Activated T-cell treated with anti-CD3 and anti-CD28 coated beads, Interleukin-2, amount 50 U/mL, for 4 hours (primary cell): ENCODE results near the gene SRPK2. TPM values are rescaled to one million over a fixed set of nuclear protein-coding genes. Genes with fewer than 3 reads are reported as not detected.
A peak's percentile ranks its signal among the peaks of the same experiment; 100 is the strongest.
"Not testable (repeated sequence)": the region's sequence is repeated elsewhere in the genome, so short reads cannot be mapped to it uniquely, and the experiment has no call there.

Experiments used
- ATAC-seq, 2 donors: fragments of 200-7000 bp; cut with Tn5 transposase; one replicate each; pipeline ENCODE4 v1.10.0; 2021
- DNase-seq: peaks from one replicate; pipeline ENCODE4 v3.0.0-alpha.2; 2020
- H3K27me3 Mint-ChIP-seq: one replicate; pipeline ENCODE4 v1.8.0; 2021; ENCODE audit warnings: low read depth, mixed read lengths
- H3K36me3 Mint-ChIP-seq: one replicate; pipeline ENCODE4 v1.8.0; 2022; ENCODE audit warnings: mixed read lengths; ENCODE audit not compliant: insufficient read depth
- H3K4me1 Mint-ChIP-seq: one replicate; pipeline ENCODE4 v1.8.0; 2021; ENCODE audit warnings: low read depth, mixed read lengths
- H3K4me3 Mint-ChIP-seq: one replicate; pipeline ENCODE4 v1.8.0; 2021; ENCODE audit warnings: mild to moderate bottlenecking, moderate library complexity, mixed read lengths
- H3K9me3 Mint-ChIP-seq: one replicate; pipeline ENCODE4 v1.8.0; 2021; ENCODE audit warnings: mixed read lengths
- total RNA-seq, 3 donors: library from RNA; stranded (reverse); gene quantifications; one replicate each; pipeline ENCODE4 v1.2.1, GENCODE V29; 2021

The SRPK2 gene
- 10 to 100 TPM; 29.6 to 32.2 (median 30.0) TPM for total RNA-seq

- H3K9me3 Mint-ChIP-seq = no peaks in the 10 kb centered on the region
- H3K27me3 Mint-ChIP-seq = no peaks in the 10 kb centered on the region
- H3K4me3 Mint-ChIP-seq = peak within 1 kb of the TSS; percentile 96
- H3K4me1 Mint-ChIP-seq = peaks cover 37% of the 10 kb centered on the region
- H3K36me3 Mint-ChIP-seq = peaks cover 3% of the 10 kb centered on the region
- ATAC-seq = peak; percentile 84 to 89
- DNase-seq = peak; percentile 69
These were observed at the start of gene SRPK2 for GRCh38 chr7:105388356-105389087. Gene SRPK2 (minus strand): TSS chr7:105388921.

GRCh38 chr7:105438254-105438653 is 49.5 kb upstream of the SRPK2 start:
- no peak for DNase-seq
- peaks cover 3% of the 10 kb centered on the region for H3K4me1 Mint-ChIP-seq
- ATAC-seq = no peak
- no peak overlapping the region for H3K4me3 Mint-ChIP-seq
- no peaks in the 10 kb centered on the region for H3K9me3 Mint-ChIP-seq
- H3K36me3 Mint-ChIP-seq = no peaks in the 10 kb centered on the region
- H3K27me3 Mint-ChIP-seq = no peaks in the 10 kb centered on the region

DNA sequence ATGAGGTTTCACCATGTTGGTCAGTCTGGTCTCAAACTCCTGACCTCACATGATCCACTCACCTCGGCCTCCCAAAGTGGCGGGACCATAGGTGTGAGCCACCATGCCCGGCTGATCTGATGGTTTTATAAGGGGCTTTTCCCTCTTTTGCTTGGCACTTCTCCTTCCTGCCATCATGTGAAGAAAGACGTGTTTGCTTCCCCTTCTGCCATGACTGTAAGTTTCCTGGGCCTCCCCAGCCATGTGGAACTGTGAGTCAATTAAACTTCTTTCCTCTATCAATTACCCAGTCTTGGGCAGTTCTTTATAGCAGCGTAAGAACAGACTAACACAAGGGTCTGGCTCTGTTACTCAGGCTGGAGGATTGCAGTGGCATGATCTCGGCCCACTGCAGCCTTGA is 48.6 kb upstream of the SRPK2 start:
- ATAC-seq, H3K4me1 Mint-ChIP-seq, H3K4me3 Mint-ChIP-seq, DNase-seq, H3K36me3 Mint-ChIP-seq, H3K9me3 Mint-ChIP-seq, H3K27me3 Mint-ChIP-seq: not testable (repeated sequence)

GRCh38 chr7:105429746-105430612 is 41.3 kb upstream of the SRPK2 start:
- peak; percentile 42 for DNase-seq
- peak in 1 of 2 donors; percentile 48 for ATAC-seq

DNA sequence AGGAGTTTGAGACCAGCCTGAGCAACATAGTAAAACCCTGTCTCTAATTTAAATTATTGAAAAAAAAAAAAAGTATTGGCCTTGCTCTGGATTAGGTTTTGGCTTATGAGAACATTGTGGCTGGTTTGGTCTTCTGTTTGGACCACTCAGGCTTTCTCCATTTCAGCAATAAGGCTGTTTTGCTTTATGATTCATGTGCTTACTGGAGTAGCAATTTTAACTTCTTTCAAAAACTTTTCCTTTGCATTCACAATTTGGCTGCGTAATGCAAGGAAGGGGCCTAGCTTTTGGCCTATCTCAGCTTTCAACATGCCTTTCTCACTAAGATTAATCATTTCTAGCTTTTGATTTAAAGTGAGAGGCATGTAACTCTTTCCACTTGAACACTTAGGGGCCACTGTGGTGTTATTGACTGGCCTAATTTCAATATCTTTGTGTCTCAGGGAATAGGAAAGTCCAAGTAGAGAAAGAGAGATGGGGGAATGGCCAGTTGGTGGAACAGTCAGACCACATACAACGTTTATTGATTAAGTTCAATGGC is 38.0 kb upstream of the SRPK2 start:
- Mint-ChIP-seq H3K36me3 (no peaks in the 10 kb centered on the region), H3K4me1 (peaks cover 3% of the 10 kb centered on the region), H3K27me3 (no peaks in the 10 kb centered on the region), H3K9me3 (no peaks in the 10 kb centered on the region), H3K4me3 (no peak overlapping the region)
- DNase-seq (no peak), ATAC-seq (peak; percentile 37 to 75)

More at GRCh38 chr7:105429746-105430612, 41.3 kb upstream of the SRPK2 start:
- no peak overlapping the region for H3K4me3 Mint-ChIP-seq
- no peaks in the 10 kb centered on the region for H3K36me3 Mint-ChIP-seq
- H3K9me3 Mint-ChIP-seq = no peaks in the 10 kb centered on the region
- H3K4me1 Mint-ChIP-seq = peaks cover 3% of the 10 kb centered on the region
- H3K27me3 Mint-ChIP-seq = no peaks in the 10 kb centered on the region

- DNase-seq (no peak), ATAC-seq (no peak)
- Mint-ChIP-seq H3K36me3 (no peaks in the 10 kb centered on the region), H3K27me3 (no peaks in the 10 kb centered on the region), H3K4me1 (peaks cover 3% of the 10 kb centered on the region), H3K4me3 (no peak overlapping the region), H3K9me3 (no peaks in the 10 kb centered on the region)
These were observed 35.3 kb upstream of the SRPK2 start for GRCh38 chr7:105423987-105424386.

DNA sequence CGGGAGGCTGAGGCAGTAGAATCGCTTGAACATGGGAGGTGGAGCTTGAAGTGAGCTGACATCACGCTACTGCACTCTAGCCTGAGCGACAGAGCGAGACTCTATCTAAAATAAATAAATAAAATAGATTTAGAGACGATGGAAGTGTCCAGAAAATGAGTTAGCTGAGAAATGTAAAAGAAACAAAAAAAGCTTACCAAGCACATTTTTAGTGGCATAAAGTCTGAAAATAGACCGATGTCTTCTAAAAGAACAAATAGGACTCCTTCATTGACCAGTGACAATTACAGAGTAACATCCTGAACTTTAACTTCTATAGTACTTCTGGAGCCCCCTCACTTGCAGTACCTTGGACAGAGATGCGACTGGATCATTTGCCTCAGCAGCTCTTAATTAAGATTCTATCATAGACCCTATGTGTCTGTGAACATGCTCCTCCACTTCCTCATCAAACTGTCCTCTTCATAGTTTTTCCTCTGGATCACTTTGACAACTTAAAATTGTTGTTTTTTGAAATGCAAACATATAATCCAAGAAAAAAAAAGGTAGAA is 25.2 kb upstream of the SRPK2 start:
- Mint-ChIP-seq H3K36me3 (no peaks in the 10 kb centered on the region), H3K4me1 (no peaks in the 10 kb centered on the region), H3K9me3 (no peaks in the 10 kb centered on the region), H3K4me3 (no peak overlapping the region), H3K27me3 (no peaks in the 10 kb centered on the region)
- ATAC-seq = no peak
- DNase-seq = no peak

GRCh38 chr7:105410774-105411173 is 22.1 kb upstream of the SRPK2 start:
- H3K9me3 Mint-ChIP-seq, H3K4me1 Mint-ChIP-seq: not testable (repeated sequence)

DNA sequence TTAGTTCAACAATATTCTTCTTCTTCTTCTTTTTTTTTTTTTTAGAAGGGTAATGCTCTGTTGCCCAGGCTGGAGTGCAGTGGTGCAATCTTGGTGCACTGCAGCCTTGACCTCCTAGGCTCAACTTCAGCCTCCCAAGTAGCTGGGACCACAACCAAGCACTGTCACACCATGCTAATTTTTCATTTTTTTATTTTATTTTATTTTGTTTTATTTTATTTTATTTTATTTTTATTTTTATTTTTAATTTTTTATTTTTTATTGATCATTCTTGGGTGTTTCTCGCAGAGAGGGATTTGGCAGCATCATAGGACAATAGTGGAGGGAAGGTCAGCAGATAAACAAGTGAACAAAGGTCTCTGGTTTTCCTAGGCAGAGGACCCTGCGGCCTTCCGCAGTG is 21.1 kb upstream of the SRPK2 start:
- H3K9me3 Mint-ChIP-seq, H3K4me1 Mint-ChIP-seq, H3K27me3 Mint-ChIP-seq, H3K36me3 Mint-ChIP-seq, DNase-seq, H3K4me3 Mint-ChIP-seq, ATAC-seq: not testable (repeated sequence)

More at GRCh38 chr7:105410774-105411173, 22.1 kb upstream of the SRPK2 start:
- not testable (repeated sequence) for DNase-seq, H3K4me3 Mint-ChIP-seq, H3K36me3 Mint-ChIP-seq, H3K27me3 Mint-ChIP-seq, ATAC-seq

- H3K36me3 Mint-ChIP-seq = no peaks in the 10 kb centered on the region
- ATAC-seq (no peak), DNase-seq (no peak)
- H3K4me3 Mint-ChIP-seq = no peak overlapping the region
- no peaks in the 10 kb centered on the region for H3K9me3 Mint-ChIP-seq
- H3K4me1 Mint-ChIP-seq = no peaks in the 10 kb centered on the region
- no peaks in the 10 kb centered on the region for H3K27me3 Mint-ChIP-seq
These were observed 20.2 kb upstream of the SRPK2 start for GRCh38 chr7:105408791-105409410.

GRCh38 chr7:105403128-105403527 is 14.4 kb upstream of the SRPK2 start:
- Mint-ChIP-seq H3K4me1 (no peaks in the 10 kb centered on the region), H3K36me3 (no peaks in the 10 kb centered on the region), H3K4me3 (no peak overlapping the region), H3K27me3 (no peaks in the 10 kb centered on the region), H3K9me3 (no peaks in the 10 kb centered on the region)
- no peak for ATAC-seq
- no peak for DNase-seq

DNA sequence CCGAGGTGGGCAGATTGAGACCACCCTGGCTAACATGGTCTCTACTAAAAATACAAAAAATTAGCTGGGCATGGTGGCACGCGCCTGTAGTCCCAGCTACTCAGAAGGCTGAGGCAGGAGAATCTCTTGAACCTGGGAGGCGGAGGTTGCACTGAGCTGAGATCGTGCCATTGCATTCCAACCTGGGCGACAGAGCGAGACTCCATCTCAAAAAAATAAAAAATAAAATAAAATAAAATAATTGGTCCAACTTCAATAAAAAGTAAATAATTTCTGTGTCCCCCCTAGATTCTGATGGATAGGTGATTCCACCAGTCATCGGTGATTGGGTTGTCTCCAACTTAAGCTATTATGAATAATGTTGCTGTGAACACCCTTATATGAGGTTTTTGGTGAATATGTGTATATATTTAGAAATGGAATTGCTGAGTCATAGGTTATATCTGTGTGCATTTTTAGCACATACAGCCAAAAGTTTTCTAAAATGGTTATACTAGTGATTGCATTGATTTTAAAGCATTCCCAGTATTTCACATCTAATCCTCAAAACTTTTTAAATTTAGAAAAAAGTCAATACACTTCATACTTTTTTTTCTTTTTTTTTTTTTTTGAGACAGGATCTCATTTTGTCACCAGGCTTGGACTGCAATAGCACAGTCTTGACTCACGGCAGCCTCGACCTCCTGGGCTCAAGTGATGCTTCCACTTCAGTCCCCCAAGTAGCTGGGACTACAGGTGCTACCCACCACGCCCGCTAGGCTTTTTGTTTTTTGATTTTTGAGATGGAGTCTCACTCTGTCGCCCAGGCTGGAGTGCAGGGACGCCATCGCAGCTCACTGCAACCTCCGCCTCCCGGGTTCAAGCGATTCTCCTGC is 13.7 kb upstream of the SRPK2 start:
- no peak for DNase-seq
- Mint-ChIP-seq H3K36me3 (no peaks in the 10 kb centered on the region), H3K4me3 (no peak overlapping the region), H3K27me3 (no peaks in the 10 kb centered on the region), H3K9me3 (no peaks in the 10 kb centered on the region), H3K4me1 (no peaks in the 10 kb centered on the region)
- ATAC-seq = no peak

- H3K4me3 Mint-ChIP-seq = no peak overlapping the region
- DNase-seq (no peak), ATAC-seq (no peak)
- H3K9me3 Mint-ChIP-seq = no peaks in the 10 kb centered on the region
- H3K36me3 Mint-ChIP-seq = no peaks in the 10 kb centered on the region
- no peaks in the 10 kb centered on the region for H3K4me1 Mint-ChIP-seq
- no peaks in the 10 kb centered on the region for H3K27me3 Mint-ChIP-seq
These were observed 10.5 kb upstream of the SRPK2 start for GRCh38 chr7:105399043-105399725.
